ENCODE results near the gene TENM4. TPM values are rescaled to one million over a fixed set of nuclear protein-coding genes. Genes with fewer than 3 reads are reported as not detected.
"Not testable (repeated sequence)": the region's sequence is repeated elsewhere in the genome, so short reads cannot be mapped to it uniquely, and the experiment has no call there.

TENM4 gene
- polyA plus RNA-seq, 1 donor from 2014 or later: not detected

DNA sequence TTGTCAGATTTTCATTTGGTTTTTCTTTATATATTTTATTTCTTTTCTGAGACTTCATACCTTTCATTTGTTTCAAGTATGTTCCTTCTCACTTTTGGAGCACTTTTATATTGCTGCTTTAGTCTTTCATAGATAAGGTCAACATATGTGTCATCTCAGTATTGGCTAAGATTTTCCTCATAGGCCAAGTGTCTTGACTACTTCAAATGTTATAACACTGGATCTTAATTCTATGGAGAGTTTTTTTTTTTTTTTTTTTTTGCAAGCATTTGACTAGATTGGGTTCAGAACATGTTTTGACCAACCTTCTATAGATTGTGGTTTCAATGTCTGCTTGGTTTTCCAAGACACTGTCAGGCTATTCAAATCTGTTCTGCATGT, 797.2 kb downstream of the TENM4 start:
- no peak overlapping the region for H3K4me3 Mint-ChIP-seq
- no peak overlapping the region for H3K27ac Mint-ChIP-seq
- no peaks in the 10 kb centered on the region for H3K9me3 Mint-ChIP-seq
- peaks cover 2% of the 10 kb centered on the region for H3K27me3 Mint-ChIP-seq
- H3K36me3 Mint-ChIP-seq: peaks cover 1% of the 10 kb centered on the region
- H3K4me1 Mint-ChIP-seq: peaks cover 0 to 3% (median 0%) of the 10 kb centered on the region in 3 donors

DNA sequence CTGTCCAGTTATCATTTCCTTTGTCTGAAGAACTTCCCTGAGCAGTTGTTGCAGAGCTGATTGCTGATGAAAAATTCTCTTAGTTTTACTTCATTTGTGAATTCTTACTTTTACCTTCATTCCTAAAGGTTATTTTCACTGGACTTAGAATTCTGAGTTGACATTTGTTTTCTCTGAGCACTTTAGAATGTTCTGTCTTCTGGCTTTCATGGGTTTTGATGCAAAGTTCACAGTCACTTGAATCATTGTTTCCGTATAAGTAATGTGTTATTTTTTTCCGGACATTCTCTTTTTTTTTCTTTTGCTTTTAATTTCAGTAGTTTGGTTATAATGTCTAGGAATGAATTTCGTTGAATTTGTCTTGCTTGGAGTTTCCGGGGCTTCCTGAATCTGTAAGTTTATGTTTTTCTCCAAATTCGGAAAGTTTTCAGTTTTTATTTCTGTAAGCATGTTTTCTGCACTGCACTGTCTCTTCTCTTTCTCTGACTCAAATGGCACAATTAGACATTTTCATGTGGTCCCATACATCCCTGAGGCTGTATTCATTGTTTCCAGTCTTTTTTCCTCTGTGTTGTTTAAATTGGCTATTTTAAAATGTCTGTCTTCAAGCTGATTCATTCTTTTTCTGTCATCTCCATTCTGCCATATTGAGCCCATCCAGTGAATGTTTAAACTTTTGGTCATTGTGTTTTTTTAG, 797.7 kb downstream of the TENM4 start:
- no peak overlapping the region for H3K4me3 Mint-ChIP-seq
- H3K27me3 Mint-ChIP-seq: peaks cover 2% of the 10 kb centered on the region
- H3K36me3 Mint-ChIP-seq: peaks cover 3% of the 10 kb centered on the region
- no peak overlapping the region for H3K27ac Mint-ChIP-seq
- H3K4me1 Mint-ChIP-seq: peaks cover 0 to 3% (median 0%) of the 10 kb centered on the region in 3 donors
- no peaks in the 10 kb centered on the region for H3K9me3 Mint-ChIP-seq

DNA sequence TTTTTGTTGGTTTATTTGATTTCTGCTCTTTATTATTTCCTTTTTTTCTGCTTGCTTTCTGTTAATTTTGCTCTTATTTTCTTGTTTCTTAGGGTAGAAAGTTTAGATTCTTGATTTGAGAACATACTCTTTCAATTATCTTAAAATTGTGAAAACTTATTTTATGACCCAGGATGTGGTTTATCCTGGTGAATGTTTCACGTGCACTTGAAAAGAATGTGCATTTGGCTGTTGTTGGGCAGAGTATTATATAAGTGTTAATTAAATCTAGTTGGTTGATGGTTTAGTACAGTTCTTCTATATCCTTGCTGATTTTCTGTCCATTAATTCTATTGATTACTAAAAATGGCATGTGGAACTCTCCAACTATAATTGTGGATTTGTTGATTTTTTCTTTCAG, 799.3 kb downstream of the TENM4 start:
- Mint-ChIP-seq H3K36me3 (peaks cover 3% of the 10 kb centered on the region), H3K4me1 (peaks cover 0 to 2% (median 0%) of the 10 kb centered on the region in 3 donors), H3K4me3 (no peak overlapping the region), H3K27me3 (peaks cover 2% of the 10 kb centered on the region), H3K9me3 (no peaks in the 10 kb centered on the region), H3K27ac (no peak overlapping the region)

DNA sequence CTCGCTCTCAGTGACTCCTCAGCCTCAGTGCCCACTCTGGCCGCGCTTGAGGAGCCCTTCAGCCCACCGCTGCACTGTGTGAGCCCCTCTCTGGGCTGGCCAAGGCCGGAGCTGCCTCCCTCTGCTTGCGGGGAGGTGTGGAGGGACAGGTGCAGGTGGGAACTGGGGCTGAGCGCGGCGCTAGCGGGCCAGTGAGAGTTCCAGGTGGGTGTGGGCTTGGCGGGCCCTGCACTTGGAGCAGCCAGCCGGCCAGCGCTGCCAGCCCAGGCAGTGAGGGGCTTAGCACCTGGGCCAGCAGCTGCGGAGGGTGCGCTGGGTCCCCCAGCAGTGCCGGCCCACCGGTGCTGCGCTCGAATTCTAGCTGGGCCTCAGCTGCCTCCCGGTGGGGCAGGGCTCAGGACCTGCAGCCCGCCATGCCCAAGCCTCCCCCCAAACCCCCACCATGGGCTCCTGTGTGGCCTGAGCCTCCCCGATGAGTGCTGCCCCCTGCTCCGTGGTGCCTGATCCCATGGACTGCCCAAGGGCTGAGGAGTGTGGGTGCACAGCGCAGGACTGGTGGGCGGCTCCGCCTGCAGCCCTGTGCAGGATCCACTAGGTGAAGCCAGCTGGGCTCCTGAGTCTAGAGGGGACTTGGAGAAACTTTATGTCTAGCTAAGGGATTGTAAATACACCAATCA, 802.0 kb downstream of the TENM4 start:
- Mint-ChIP-seq H3K4me1 (no peaks in the 10 kb centered on the region), H3K4me3 (no peak overlapping the region), H3K27ac (no peak overlapping the region), H3K36me3 (peaks cover 6% of the 10 kb centered on the region), H3K27me3 (peaks cover 2% of the 10 kb centered on the region), H3K9me3 (peaks cover 0 to 7% (median 3%) of the 10 kb centered on the region in 3 donors)

DNA sequence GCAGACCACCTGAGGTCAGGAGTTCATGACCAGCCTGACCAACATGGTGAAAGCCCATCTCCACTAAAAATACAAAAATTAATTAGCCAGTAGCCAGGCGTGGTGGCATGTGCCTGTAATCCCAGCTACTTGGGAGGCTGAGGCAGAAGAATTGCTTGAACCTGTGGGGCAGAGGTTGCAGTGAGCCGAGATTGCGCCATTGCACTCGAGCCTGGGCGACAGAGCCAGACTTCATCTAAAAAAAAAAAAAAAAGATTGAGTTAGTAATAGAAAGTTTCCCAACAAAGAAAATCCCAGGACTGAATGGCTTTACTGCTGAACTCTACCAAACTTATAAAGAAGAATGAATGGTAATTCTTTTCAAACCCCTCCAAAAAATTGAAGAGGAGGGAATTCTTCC, 803.3 kb downstream of the TENM4 start:
- H3K4me1 Mint-ChIP-seq, H3K27ac Mint-ChIP-seq, H3K9me3 Mint-ChIP-seq, H3K27me3 Mint-ChIP-seq, H3K4me3 Mint-ChIP-seq, H3K36me3 Mint-ChIP-seq: not testable (repeated sequence)

DNA sequence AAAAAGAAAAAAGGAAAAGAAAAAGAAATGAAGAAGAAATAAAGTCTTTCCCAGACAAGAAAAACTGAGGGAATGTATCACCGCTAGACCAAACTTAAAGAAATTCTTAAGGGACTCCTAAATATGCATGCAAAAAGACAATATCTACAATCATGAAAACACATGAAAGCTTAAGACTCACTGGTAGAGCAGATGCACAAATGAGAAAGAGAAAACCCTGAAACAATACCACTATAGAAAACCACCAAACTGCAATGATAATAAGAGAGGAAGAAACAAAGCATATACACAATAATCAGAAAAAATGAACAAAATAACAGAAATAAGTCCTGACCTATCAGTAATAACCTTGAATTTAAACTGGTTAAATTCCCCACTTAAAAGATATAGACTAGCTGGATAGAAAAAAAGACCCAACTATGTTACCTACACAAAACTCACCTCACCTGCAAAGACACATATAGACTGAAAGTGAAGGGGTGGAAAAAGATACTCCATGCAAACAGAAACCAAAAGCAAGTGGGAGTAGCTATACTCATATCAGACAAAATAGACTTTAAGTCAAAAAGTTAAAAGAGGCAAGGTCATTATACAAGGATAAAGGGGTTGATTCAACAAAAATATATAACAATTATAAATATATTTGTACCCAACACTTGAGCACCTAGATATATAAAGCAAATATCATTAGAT, 804.9 kb downstream of the TENM4 start:
- Mint-ChIP-seq H3K4me3 (no peak overlapping the region), H3K27me3 (no peaks in the 10 kb centered on the region), H3K27ac (no peak overlapping the region), H3K36me3 (peaks cover 5% of the 10 kb centered on the region), H3K4me1 (no peaks in the 10 kb centered on the region), H3K9me3 (peaks cover 0 to 8% (median 7%) of the 10 kb centered on the region in 3 donors)

DNA sequence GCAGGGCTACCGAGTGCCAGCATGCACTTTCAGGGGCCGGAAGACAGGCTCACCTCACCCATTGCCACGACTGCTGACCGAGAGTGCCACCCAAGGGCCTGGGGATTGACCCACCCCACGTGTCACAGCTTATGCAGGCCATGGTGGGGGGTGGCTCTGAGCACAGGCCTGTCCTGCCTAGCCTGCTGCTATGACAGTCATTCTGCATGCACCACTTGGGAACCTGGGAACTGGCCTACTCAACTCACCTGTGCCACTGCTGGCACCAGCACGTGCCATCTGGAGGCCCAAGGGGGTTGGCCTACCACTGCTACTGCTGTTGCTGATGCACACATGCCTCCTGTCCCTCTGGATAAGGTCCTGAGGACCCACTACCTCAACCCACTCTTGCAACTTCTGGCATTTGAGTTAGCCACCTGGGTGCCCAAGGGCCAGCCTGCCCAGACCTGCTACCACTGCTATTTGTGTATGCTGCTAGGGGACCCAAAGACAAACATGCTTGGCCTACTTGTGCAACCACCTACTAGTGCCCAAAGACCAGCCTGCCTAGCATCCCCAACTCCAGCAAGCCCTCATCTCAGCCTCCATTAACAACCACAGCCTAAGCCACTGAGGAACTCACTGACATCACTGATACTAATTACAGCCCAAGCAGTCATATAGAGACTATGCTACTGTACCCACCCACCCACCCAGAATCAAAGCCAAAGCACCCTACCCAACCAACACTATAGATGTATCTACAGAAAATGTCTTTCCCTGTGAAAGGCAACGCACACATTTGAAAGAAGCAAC, 807.1 kb downstream of the TENM4 start:
- H3K4me3 Mint-ChIP-seq: no peak overlapping the region
- no peaks in the 10 kb centered on the region for H3K27me3 Mint-ChIP-seq
- H3K36me3 Mint-ChIP-seq: peaks cover 5% of the 10 kb centered on the region
- no peaks in the 10 kb centered on the region for H3K4me1 Mint-ChIP-seq
- no peak overlapping the region for H3K27ac Mint-ChIP-seq
- H3K9me3 Mint-ChIP-seq: peaks cover 2 to 23% (median 19%) of the 10 kb centered on the region in 3 donors

DNA sequence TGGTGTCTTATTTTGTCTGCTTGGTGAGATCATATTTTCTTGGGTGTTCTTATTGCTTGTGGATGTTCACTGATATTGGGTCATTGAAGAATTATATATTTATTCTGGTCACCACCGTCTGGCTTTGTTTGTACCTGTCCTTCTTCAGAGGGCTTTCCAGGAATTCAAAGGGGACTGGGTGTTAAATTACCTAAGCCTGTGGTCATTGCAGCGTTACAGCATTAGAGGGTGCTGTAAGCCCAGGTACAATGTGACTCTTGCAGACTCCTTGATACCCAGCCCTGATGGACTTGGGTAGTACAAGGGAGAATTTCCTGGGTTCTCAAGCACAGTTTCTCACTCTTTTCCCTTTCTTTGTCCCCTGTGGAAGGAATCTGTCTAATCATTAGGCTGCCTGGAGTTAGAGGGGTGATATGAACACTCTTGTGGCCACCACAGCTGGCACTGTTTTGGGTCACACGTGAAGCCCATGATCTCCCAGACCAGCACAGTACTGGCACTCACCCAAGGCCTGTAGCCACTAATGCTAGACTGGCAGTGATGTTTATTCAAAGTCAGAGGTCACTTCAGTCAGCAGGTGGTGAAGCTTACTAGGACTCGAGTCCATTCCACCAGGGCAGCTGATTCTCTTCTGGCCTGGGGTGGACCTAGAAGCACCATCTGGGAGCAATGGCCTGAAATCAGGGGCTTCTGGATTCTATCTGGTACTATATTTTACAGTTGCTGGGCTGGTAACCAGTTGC, 810.1 kb downstream of the TENM4 start:
- H3K4me1 Mint-ChIP-seq: no peaks in the 10 kb centered on the region
- peaks cover 4% of the 10 kb centered on the region for H3K36me3 Mint-ChIP-seq
- no peak overlapping the region for H3K27ac Mint-ChIP-seq
- peak overlapping the region in 1 of 4 donors; percentile 2 for H3K4me3 Mint-ChIP-seq
- H3K27me3 Mint-ChIP-seq: no peaks in the 10 kb centered on the region
- H3K9me3 Mint-ChIP-seq: peaks cover 7 to 28% (median 19%) of the 10 kb centered on the region in 3 donors

DNA sequence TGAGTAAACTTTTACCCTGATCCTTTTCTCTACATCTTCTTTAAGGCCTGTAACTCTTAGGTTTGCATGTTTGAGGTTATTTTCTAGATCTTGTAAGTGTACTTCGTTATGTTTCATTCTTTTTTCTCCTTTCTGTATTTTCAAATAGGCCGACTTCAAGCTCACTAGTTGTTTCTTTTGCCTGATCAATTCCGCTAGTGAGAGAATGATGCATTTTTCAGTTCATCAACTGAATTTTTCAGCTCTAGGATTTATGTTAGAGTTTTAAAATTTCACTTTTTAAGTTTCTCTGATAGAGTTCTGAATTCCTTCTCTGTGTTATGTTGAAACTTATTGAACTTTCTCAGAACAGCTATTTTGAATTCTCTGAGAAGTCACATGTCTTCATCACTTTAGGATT, 810.7 kb downstream of the TENM4 start:
- no peaks in the 10 kb centered on the region for H3K4me1 Mint-ChIP-seq
- peaks cover 7 to 28% (median 19%) of the 10 kb centered on the region in 3 donors for H3K9me3 Mint-ChIP-seq
- H3K27ac Mint-ChIP-seq: no peak overlapping the region
- no peak overlapping the region for H3K4me3 Mint-ChIP-seq
- peaks cover 4% of the 10 kb centered on the region for H3K36me3 Mint-ChIP-seq
- no peaks in the 10 kb centered on the region for H3K27me3 Mint-ChIP-seq

DNA sequence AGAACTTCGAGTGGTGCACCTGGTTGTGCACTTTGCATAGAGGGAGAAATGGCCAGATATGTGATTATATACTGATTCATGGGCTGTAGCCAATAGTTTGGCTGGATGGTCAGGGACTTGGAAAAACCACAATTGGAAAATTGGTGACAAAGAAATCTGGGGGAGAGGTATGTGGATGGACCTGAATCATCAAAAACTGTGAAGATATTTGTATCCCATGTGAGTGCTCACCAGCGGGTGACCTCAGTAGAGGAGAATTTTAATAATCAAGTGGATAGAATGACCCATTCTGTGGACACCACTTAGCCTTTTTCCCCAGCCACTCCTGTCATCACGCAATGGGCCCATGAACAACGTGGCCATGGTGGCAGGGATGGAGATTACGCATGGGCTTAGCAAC, 818.2 kb downstream of the TENM4 start:
- Mint-ChIP-seq H3K4me1 (peaks cover 0 to 5% (median 0%) of the 10 kb centered on the region in 3 donors), H3K36me3 (no peaks in the 10 kb centered on the region), H3K27me3 (peaks cover 2% of the 10 kb centered on the region), H3K27ac (no peak overlapping the region), H3K9me3 (peaks cover 3 to 10% (median 8%) of the 10 kb centered on the region in 3 donors), H3K4me3 (no peak overlapping the region)

DNA sequence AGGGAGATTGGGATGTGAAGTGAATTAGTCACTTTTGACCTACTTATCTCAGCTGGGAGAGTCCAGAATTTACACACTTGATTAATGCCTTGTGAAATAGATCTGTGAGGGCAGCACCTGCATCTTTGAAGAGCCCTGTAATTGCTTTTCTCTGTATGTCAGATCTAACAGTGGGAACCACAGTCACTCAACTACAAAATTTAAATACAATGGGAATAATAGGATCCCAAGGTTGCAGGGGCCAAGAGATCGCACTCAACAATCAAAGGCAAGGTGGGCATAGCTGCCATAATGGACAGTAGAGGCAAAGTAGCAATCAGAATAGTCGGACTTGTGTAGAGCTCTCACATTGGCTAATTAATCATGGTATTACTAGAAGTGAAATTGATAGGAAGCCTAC, 820.7 kb downstream of the TENM4 start:
- Mint-ChIP-seq H3K27ac (no peak overlapping the region), H3K4me1 (peaks cover 0 to 5% (median 0%) of the 10 kb centered on the region in 3 donors), H3K9me3 (peaks cover 1 to 10% (median 9%) of the 10 kb centered on the region in 3 donors), H3K4me3 (no peak overlapping the region), H3K36me3 (no peaks in the 10 kb centered on the region), H3K27me3 (peaks cover 2% of the 10 kb centered on the region)

DNA sequence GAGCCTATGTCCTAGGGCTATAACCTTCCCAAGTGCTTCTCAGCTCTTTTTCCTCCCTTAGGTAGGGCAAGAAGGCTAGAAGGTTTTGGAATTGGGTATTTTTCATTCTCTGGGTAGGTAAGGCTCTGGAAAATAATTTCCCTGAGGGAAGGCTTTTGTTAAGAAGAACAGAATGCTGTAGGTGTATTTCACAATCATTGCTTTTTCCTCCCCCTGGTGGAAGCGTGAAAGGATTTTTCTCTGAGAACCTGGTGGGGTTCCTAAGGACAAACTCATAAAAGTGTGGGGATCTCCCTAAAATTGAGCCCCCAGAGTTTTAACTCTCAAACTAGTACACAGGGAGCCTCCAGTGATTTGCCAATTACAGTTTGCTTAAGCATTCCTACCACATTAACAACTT, 825.1 kb downstream of the TENM4 start:
- Mint-ChIP-seq H3K27me3 (peaks cover 4% of the 10 kb centered on the region), H3K9me3 (peaks cover 7 to 19% (median 8%) of the 10 kb centered on the region in 3 donors), H3K4me3 (no peak overlapping the region), H3K27ac (no peak overlapping the region), H3K4me1 (peaks cover 0 to 5% (median 0%) of the 10 kb centered on the region in 3 donors), H3K36me3 (no peaks in the 10 kb centered on the region)

DNA sequence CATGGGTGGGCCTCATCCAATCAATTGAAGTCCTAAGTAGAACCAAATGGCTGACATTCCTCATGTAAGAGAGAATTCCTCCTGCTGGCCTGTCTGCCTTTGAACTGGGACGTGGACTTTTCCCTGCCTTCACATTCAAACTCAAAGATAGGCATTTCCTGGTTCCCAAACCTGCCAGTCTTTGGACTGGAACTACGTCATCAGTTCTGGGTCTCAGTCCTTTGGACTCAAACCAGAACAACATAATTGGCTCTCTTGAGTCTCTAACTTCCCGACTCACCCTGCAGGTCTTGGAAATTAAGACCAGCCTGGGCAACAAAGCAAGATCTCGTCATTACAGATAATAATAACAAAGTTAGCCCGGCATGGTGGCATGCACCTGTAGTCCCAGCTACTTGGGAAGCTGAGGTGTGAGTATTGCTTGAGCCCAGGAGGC, 827.4 kb downstream of the TENM4 start:
- Mint-ChIP-seq H3K4me3 (no peak overlapping the region), H3K4me1 (no peaks in the 10 kb centered on the region), H3K36me3 (no peaks in the 10 kb centered on the region), H3K27me3 (peaks cover 4% of the 10 kb centered on the region), H3K27ac (no peak overlapping the region), H3K9me3 (peaks cover 1 to 9% (median 7%) of the 10 kb centered on the region in 3 donors)

DNA sequence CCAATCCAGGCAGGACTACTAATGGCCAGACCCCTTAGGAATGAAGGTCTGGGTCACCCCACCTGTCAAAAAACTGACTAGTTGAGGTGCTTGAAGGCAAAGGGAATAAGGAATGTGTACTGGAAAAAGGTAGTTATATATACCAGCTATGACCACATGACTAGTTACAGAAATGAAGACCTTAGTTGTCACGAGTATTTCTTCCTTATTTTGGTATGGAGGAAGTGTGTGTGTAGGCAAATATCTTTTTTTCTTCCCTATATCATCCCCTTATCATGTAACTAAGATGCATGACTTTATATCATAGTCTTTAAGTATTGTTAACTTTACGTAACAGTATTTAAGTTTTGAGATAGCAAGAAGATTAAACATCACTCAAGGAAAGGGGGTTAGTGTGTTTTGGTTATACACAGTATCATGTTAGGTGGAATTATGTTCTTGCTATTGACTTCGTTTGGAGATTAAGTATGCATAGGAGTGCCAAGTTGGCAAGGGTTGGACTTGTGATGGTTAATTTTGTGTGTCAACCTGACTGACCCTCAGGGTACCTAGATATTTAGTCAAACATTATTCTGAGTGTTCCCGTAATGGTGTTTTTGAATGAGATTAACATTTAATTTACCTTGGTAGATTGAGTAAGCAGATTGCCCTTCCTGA, 828.0 kb downstream of the TENM4 start:
- no peaks in the 10 kb centered on the region for H3K36me3 Mint-ChIP-seq
- peaks cover 4% of the 10 kb centered on the region for H3K27me3 Mint-ChIP-seq
- no peak overlapping the region for H3K4me3 Mint-ChIP-seq
- H3K9me3 Mint-ChIP-seq: peaks cover 1 to 9% (median 6%) of the 10 kb centered on the region in 3 donors
- no peak overlapping the region for H3K27ac Mint-ChIP-seq
- no peaks in the 10 kb centered on the region for H3K4me1 Mint-ChIP-seq

Data from IgD-negative memory B cell (primary cell).